HCEC 1CT (cell line): ENCODE measurements around the gene CTXN1.

ENCODE experiments used
- DNase-seq: peaks from one replicate; pipeline ENCODE4 v3.0.0-alpha.2; 2017

CTXN1 gene

GRCh38 chr19:7897292-7897691 is 28.6 kb downstream of the CTXN1 start:
- DNase-seq = no peak

GRCh38 chr19:7895565-7895964 is 30.4 kb downstream of the CTXN1 start:
- DNase-seq = no peak

DNA sequence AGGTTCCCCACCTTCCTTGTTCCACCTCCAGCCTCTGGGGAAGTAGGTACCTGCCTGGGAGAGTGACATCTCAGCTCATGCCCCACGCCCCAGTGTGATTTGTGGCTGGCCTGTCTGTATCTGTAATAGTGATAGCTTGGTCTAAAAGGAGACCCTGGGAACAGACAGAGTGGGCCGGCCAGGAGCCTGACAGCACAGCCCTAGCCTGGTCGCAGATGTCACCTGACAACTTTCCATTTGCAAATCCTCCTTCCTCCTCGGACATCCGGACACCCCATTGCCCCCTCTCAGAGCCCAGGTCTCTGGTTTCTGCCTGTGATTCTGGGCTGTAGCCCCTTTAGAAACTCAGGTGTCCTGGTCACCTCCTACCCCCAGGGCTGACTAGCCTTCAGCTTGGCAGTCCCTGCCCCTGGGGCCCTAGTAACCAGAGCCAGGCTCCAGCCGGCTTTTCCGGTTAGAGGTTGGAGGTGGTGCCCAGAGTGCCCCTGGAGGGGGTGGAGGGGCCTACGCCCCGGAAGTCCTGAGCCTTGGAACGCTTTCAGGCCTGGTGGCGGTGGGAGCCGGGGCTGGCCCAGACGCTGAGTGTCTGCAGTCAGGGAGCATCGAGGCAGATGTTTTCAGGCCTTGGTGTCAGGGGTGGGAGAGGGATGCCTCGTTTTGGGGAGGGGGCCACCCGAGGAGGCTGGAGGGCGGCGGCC is 31.2 kb downstream of the CTXN1 start:
- DNase-seq = no peak

DNA sequence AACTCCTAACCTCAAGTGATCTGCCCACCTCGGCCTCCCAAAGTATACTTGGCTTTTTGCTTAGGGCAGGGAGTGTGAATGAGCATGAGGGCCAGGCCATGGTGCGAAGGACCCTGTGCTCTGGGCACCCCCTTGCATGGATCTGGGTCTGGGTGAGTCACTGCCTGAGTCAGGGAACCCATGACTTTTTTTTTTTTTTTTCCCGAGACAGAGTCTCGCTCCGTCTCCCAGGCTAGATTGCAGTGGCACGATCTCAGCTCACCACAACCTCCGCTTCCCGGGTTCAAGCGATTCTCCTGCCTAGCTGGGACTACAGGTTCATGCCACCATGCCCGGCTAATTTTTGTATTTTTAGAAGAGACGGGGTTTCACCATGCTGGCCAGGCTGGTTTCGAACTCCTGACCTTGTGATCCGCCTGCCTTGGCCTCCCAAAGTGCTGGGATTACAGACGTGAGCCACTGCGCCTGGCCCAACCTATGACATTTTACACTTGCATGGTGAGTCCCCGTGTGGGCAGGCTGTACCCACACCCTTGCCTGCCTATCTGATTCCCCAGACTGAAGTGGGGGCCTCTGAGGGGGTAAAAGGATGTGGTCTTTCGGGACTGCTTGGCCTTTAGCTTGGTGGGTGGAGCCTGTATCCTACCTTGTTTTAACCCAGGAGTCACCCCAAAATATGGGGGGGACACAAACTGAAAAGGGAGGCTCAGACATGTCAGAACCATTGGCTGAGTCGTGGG is 32.4 kb downstream of the CTXN1 start:
- peak; percentile 52 for DNase-seq

GRCh38 chr19:7888826-7889217 is 37.1 kb downstream of the CTXN1 start:
- no peak for DNase-seq

GRCh38 chr19:7888145-7888825 is 37.6 kb downstream of the CTXN1 start, which contains the start of gene LRRC8E:
Gene LRRC8E, plus strand, starts transcription at chr19:7888510. Its CDS starts 7,094 bp downstream, at chr19:7895604.
- DNase-seq = peak; percentile 49

DNA sequence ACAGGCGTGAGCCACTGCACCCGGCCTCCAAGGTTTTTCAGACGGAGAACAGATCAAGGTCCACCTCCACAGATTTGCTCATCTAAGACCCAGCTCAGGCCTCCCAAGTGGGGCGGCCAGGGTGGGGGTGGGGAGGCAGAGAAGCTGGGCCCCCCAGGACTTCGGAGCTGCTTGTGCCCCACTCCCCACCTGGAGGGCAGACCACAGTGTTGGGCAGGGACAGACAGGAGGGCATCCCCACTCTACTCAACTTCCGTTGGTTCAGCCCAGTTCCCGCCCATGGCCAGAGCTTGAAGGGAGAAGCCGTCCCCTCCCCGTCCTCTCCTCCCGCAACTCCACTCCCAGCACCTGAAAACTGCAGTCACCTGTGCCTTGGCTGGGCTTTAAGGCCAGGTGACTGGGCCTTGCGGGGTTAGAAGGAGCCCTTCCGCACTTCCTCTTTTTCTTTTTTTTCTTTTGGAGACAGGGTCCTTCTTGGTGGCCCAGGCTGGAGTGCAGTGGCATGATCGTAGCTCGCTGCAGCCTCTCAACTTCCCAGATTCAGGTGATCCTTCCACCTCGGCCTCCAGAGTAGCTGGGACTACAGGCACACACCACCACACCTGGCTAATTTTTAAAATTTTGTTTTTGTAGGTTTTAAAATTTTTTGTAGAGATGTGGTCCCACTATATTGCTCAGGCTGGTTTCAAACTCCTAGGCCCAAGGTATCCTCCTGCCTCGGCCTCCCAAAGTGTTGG is 38.4 kb downstream of the CTXN1 start:
- no peak for DNase-seq

- no peak for DNase-seq
Observed at GRCh38 chr19:7885818-7886217, 40.1 kb downstream of the CTXN1 start.

- peak; percentile 21 for DNase-seq
Observed at GRCh38 chr19:7883796-7884570, 42.0 kb downstream of the CTXN1 start.

GRCh38 chr19:7883105-7883504 is 42.8 kb downstream of the CTXN1 start:
- peak; percentile 17 for DNase-seq

- no peak for DNase-seq
Observed at GRCh38 chr19:7881910-7882309, 44.0 kb downstream of the CTXN1 start.

GRCh38 chr19:7879836-7880235 is 46.1 kb downstream of the CTXN1 start:
- DNase-seq = no peak

DNA sequence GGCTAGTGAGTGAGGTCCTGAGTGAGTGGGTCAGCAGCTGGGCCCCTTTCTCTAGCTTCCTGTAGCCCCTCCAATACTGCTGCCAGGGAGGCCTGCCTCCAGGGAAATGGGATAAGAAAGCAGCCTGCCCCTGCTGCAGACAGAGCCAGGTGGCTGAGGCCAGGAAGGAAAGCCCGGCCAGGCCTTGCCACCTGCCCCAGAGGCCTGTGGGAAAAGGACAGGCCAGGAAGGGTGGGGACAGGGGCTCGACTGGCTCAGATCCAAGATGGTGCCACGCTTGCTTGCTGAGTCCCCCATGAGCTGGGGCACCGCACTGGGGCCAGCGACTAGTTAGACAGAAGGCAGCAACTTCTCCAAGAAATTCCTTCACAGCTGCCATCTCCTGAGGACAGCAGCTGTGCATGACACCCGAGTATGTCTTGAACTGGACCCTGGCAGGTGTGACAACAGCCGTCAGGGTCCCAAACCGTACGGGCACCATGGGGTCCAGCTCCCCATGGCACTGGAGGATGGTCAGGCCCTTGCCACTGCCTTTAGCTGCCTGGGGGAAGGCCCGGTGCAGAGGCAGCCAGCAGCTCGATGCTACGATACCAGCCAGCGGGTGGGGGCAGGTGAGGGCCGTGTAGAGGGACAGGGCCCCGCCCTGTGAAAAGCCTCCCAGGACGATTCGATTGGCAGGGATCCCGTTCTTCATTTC is 46.7 kb downstream of the CTXN1 start:
- no peak for DNase-seq

DNA sequence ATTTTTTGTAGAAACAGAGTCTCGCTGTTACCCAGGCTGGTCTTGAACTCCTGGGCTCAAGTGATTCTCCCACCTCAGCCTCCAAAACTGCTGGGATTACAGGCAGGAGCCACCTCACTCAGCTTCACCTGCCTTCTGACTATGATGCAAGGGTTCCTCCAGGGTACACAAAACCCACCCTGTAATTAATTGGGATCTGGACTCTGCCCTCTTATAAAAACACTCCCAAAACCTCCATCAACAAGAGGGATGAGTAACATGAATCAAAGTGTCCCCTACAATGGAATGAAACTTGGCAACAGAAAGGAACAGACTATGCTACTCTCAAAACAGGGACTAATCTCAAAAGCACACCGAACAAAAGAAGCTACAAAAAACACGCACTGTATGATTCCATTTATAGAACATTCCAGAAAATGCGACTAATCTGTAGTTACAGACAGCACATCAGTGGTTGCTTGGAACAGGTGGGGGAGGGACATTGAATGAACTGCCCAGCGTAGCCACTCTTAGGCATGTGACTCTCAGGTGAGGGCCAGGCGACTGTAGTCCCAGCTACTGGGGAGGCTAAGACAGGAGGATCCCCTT is 48.6 kb downstream of the CTXN1 start:
- peak; percentile 11 for DNase-seq

GRCh38 chr19:7874897-7875273 is 51.0 kb downstream of the CTXN1 start:
- DNase-seq = no peak
